CD14-positive monocyte (primary cell): ENCODE data around the gene COL4A2. TPM values are rescaled to one million over a fixed set of nuclear protein-coding genes. Genes with fewer than 3 reads are reported as not detected.
"Not testable (repeated sequence)": the region's sequence is repeated elsewhere in the genome, so short reads cannot be mapped to it uniquely, and the experiment has no call there.

Experiments used
- DNase-seq, 3 donors: peaks; one replicate each; pipeline ENCODE4 v3.0.0-alpha.2; 2011 to 2022
- H2AFZ ChIP-seq: 2 replicates; pipeline ENCODE4 v1.6.0; 2012; ENCODE audit warnings: mild to moderate bottlenecking, low read depth, low read length, inconsistent platforms; ENCODE audit not compliant: insufficient read depth, poor library complexity, severe bottlenecking
- H3K27ac ChIP-seq, 2 donors: 1 replicate in 1 of 2; 2 replicates in 1 of 2; pipeline ENCODE4 v1.5.1; 2012 to 2013; ENCODE audit warnings: low read length in 2 of 2, control low read depth in 1 of 2, inconsistent platforms in 1 of 2, low read depth in 1 of 2, mild to moderate bottlenecking in 1 of 2
- H3K27me3 ChIP-seq, 2 donors: one replicate each; pipeline versions ENCODE4 v1.6.0 to v1.6.1; 2011 to 2013; ENCODE audit warnings: low read length in 2 of 2; ENCODE audit not compliant: control insufficient read depth in 2 of 2, insufficient read depth in 2 of 2
- H3K36me3 ChIP-seq, 2 donors: replicated peaks in 1 of 2; 1 replicate in 1 of 2; 2 replicates in 1 of 2; pipeline versions ENCODE4 v1.5.1 to v1.6.1; 2012 to 2013; ENCODE audit warnings: low read length in 2 of 2, control low read depth in 1 of 2, inconsistent platforms in 1 of 2, mild to moderate bottlenecking in 1 of 2; ENCODE audit not compliant: insufficient read depth in 2 of 2, control insufficient read depth in 1 of 2
- H3K4me1 ChIP-seq, 2 donors: 1 replicate in 1 of 2; 2 replicates in 1 of 2; pipeline versions ENCODE4 v1.5.1 to v1.6.1; 2012 to 2013; ENCODE audit warnings: low read length in 2 of 2, control low read depth in 1 of 2, inconsistent platforms in 1 of 2, mild to moderate bottlenecking in 1 of 2, moderate library complexity in 1 of 2; ENCODE audit not compliant: insufficient read depth in 2 of 2, control insufficient read depth in 1 of 2
- H3K4me2 ChIP-seq: replicated peaks from 2 replicates; pipeline ENCODE3; 2012; ENCODE audit warnings: low read length, moderate library complexity, mild to moderate bottlenecking; ENCODE audit not compliant: poor library complexity, severe bottlenecking; ENCODE audit errors: extremely low read depth
- H3K4me3 ChIP-seq, 3 experiments: fragments of 200-600 bp in 1 of 3; sonication (generic) in 1 of 3; replicated peaks in 1 of 3; 1 replicate in 2 of 3; 2 replicates in 1 of 3; pipeline ENCODE4 v1.5.1; 2011 to 2013; ENCODE audit warnings: low read length in 3 of 3, mild to moderate bottlenecking in 3 of 3, control low read depth in 2 of 3, low read depth in 2 of 3, inconsistent platforms in 1 of 3, moderate library complexity in 1 of 3
- H3K79me2 ChIP-seq: 2 replicates; pipeline ENCODE4 v1.6.0; 2012; ENCODE audit warnings: mild to moderate bottlenecking, control low read depth, inconsistent platforms, low read length, moderate library complexity; ENCODE audit not compliant: insufficient read depth
- H3K9ac ChIP-seq: 2 replicates; pipeline ENCODE4 v1.6.0; 2017; ENCODE audit warnings: low read length, mild to moderate bottlenecking; ENCODE audit not compliant: insufficient read depth, poor library complexity, severe bottlenecking
- H3K9me3 ChIP-seq, 2 donors: replicated peaks in 1 of 2; 1 replicate in 1 of 2; 2 replicates in 1 of 2; pipeline versions ENCODE4 v1.5.1 to v1.6.1; 2012 to 2013; ENCODE audit warnings: low read length in 2 of 2, control low read depth in 1 of 2; ENCODE audit not compliant: control insufficient read depth in 1 of 2, insufficient read depth in 1 of 2
- H4K20me1 ChIP-seq: 2 replicates; pipeline ENCODE4 v1.6.0; 2012; ENCODE audit warnings: mild to moderate bottlenecking, low read length, control low read depth, moderate library complexity; ENCODE audit not compliant: insufficient read depth
- H3K27ac Mint-ChIP-seq, 7 donors: one replicate each; pipeline ENCODE4 v1.8.0; 2020; ENCODE audit warnings: mild to moderate bottlenecking in 7 of 7, mixed read lengths in 7 of 7, moderate library complexity in 6 of 7, inconsistent platforms in 2 of 7
- H3K27me3 Mint-ChIP-seq, 3 donors: one replicate each; pipeline ENCODE4 v1.8.0; 2021 to 2022; ENCODE audit warnings: low read depth in 3 of 3, mild to moderate bottlenecking in 3 of 3, mixed read lengths in 3 of 3, moderate library complexity in 3 of 3, inconsistent platforms in 1 of 3
- H3K36me3 Mint-ChIP-seq, 2 donors: one replicate each; pipeline ENCODE4 v1.8.0; 2020; ENCODE audit warnings: mixed read lengths in 2 of 2, inconsistent platforms in 1 of 2, mild to moderate bottlenecking in 1 of 2
- H3K4me1 Mint-ChIP-seq: one replicate; pipeline ENCODE4 v1.8.0; 2020; ENCODE audit warnings: mild to moderate bottlenecking, mixed read lengths
- H3K4me3 Mint-ChIP-seq, 2 donors: one replicate each; pipeline ENCODE4 v1.8.0; 2020; ENCODE audit warnings: mild to moderate bottlenecking in 2 of 2, mixed read lengths in 2 of 2, moderate library complexity in 1 of 2
- H3K9me3 Mint-ChIP-seq, 7 donors: one replicate each; pipeline ENCODE4 v1.8.0; 2020 to 2022; ENCODE audit warnings: mixed read lengths in 7 of 7, mild to moderate bottlenecking in 6 of 7, moderate library complexity in 6 of 7, inconsistent platforms in 2 of 7
- CTCF ChIP-seq: fragments of 200-600 bp; IDR thresholded peaks from one replicate; pipeline ENCODE4 v1.8.0; 2022; ENCODE audit warnings: antibody characterized with exemption, mild to moderate bottlenecking
- WGBS: methylation state at CpG from one replicate; pipeline ENCODE4 v1.1.5; 2013; ENCODE audit warnings: missing lambda C conversion rate; ENCODE audit not compliant: insufficient coverage; 5-methylcytosine and 5-hydroxymethylcytosine counted together
- intact Hi-C, 2 donors: fragments of 100-400 bp; cut with micrococcal nuclease; formaldehyde crosslinking; loops; one replicate each; pipeline versions ENCODE4 v1.15.0 to v1.15.1; 2023
- polyA plus RNA-seq, 3 donors: library from polyadenylated mRNA; depleted of rRNA in 1 of 3; unstranded in 2 of 3; stranded (reverse) in 1 of 3; fragments of 300-500 nt in 2 of 3; fragments of >200 nt in 1 of 3; fragmentation: Illumina TruSeq in 2 of 3; gene quantifications; 1 replicate in 2 of 3; 2 replicates in 1 of 3; pipeline ENCODE4 v1.2.3, GENCODE V29; 2012 to 2021

Gene COL4A2
- polyA plus RNA-seq, 3 donors: not detected

GRCh38 chr13:110312339-110313031 is 5.4 kb downstream of the COL4A2 start:
- no peaks in the 10 kb centered on the region for H3K4me1 Mint-ChIP-seq
- intact Hi-C loops: no loop called here
- no peaks in the 10 kb centered on the region for H3K79me2 ChIP-seq
- H3K4me1 ChIP-seq: no peaks in the 10 kb centered on the region
- H3K27me3 ChIP-seq: peaks cover 25 to 51% of the 10 kb centered on the region in 2 donors
- peaks cover 0 to 3% of the 10 kb centered on the region in 2 donors for H3K9me3 ChIP-seq
- H3K27ac Mint-ChIP-seq: no peak overlapping the region
- no peak overlapping the region for H3K4me2 ChIP-seq
- H3K9ac ChIP-seq: no peak overlapping the region
- no peak for DNase-seq
- WGBS: 81% methylated on average over 3 of the region's 4 CpGs
- H3K4me3 ChIP-seq: no peak overlapping the region
- peaks cover 45 to 77% (median 57%) of the 10 kb centered on the region in 3 donors for H3K27me3 Mint-ChIP-seq
- no peaks in the 10 kb centered on the region for H3K36me3 ChIP-seq
- no peak for TF ChIP-seq CTCF
- H3K4me3 Mint-ChIP-seq: no peak overlapping the region
- H2AFZ ChIP-seq: no peak overlapping the region
- H4K20me1 ChIP-seq: no peaks in the 10 kb centered on the region
- no peak overlapping the region for H3K27ac ChIP-seq
- no peaks in the 10 kb centered on the region for H3K36me3 Mint-ChIP-seq
- peaks cover 0 to 7% (median 2%) of the 10 kb centered on the region in 7 donors for H3K9me3 Mint-ChIP-seq

- H3K79me2 ChIP-seq, H4K20me1 ChIP-seq, H3K4me1 ChIP-seq, intact Hi-C loops, H3K9me3 Mint-ChIP-seq, H2AFZ ChIP-seq, DNase-seq, H3K36me3 Mint-ChIP-seq, H3K9me3 ChIP-seq, H3K4me3 ChIP-seq, H3K36me3 ChIP-seq, H3K27ac ChIP-seq, H3K27ac Mint-ChIP-seq, H3K4me1 Mint-ChIP-seq, H3K9ac ChIP-seq, H3K4me2 ChIP-seq, H3K4me3 Mint-ChIP-seq: not testable (repeated sequence)
- WGBS: 95% methylated on average over 4 of the region's 29 CpGs
- peaks cover 38 to 70% (median 49%) of the 10 kb centered on the region in 3 donors for H3K27me3 Mint-ChIP-seq
- H3K27me3 ChIP-seq: peaks cover 20 to 45% of the 10 kb centered on the region in 2 donors
These were observed 6.2 kb downstream of the COL4A2 start for GRCh38 chr13:110313261-110313660.

DNA sequence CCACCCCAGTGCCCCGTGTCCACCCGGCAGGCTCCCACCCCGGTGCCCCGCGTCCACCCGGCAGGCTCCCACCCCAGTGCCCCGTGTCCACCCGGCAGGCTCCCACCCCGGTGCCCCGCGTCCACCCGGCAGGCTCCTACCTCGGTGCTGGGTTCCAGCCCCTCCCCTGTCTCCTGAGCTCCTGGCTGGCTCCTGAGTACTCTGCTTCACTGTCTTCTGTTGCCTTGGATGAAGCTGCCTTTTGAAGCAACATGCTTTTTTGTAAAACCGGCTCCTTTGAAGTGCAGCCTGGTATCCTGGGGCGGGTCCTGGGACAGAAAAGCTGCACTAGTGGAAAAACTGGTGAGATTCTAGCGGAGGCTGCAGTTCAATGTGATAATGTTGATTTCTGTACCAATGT is 6.6 kb downstream of the COL4A2 start:
- H3K27ac ChIP-seq, H3K4me3 ChIP-seq, H4K20me1 ChIP-seq, H3K4me2 ChIP-seq, H3K36me3 ChIP-seq, H3K9me3 Mint-ChIP-seq, H3K27ac Mint-ChIP-seq, H3K79me2 ChIP-seq, H3K9me3 ChIP-seq, H3K4me3 Mint-ChIP-seq, H3K4me1 Mint-ChIP-seq, H3K36me3 Mint-ChIP-seq, H2AFZ ChIP-seq, H3K9ac ChIP-seq, intact Hi-C loops, H3K4me1 ChIP-seq, DNase-seq: not testable (repeated sequence)
- 70% methylated on average over 10 of the region's 16 CpGs for WGBS
- H3K27me3 Mint-ChIP-seq: peaks cover 34 to 66% (median 44%) of the 10 kb centered on the region in 3 donors
- peaks cover 17 to 40% of the 10 kb centered on the region in 2 donors for H3K27me3 ChIP-seq
